Muscle layer of colon (tissue), 2 donors: ENCODE measurements around the gene ELAPOR2.
"Not testable (repeated sequence)": the region's sequence is repeated elsewhere in the genome, so short reads cannot be mapped to it uniquely, and the experiment has no call there.

ENCODE experiments used
- H3K27ac ChIP-seq: one replicate; pipeline ENCODE4 v1.7.0; 2013; ENCODE audit warnings: low read depth, mild to moderate bottlenecking, low read length, moderate library complexity
- H3K27me3 ChIP-seq, 2 donors: one replicate each; pipeline ENCODE4 v1.7.0; 2013; ENCODE audit warnings: low read length in 2 of 2, mild to moderate bottlenecking in 2 of 2; ENCODE audit not compliant: insufficient read depth in 2 of 2, control insufficient read depth in 1 of 2
- H3K36me3 ChIP-seq: one replicate; pipeline ENCODE4 v1.7.0; 2013; ENCODE audit warnings: mild to moderate bottlenecking, low read length; ENCODE audit not compliant: insufficient read depth
- H3K4me1 ChIP-seq: one replicate; pipeline ENCODE4 v1.7.0; 2013; ENCODE audit warnings: mild to moderate bottlenecking, low read length; ENCODE audit not compliant: insufficient read depth
- H3K4me3 ChIP-seq, 2 donors: one replicate each; pipeline ENCODE4 v1.7.0; 2013; ENCODE audit warnings: low read length in 2 of 2, low read depth in 1 of 2, mild to moderate bottlenecking in 1 of 2, moderate library complexity in 1 of 2
- H3K9ac ChIP-seq: one replicate; pipeline ENCODE4 v1.7.0; 2013; ENCODE audit warnings: low read length
- H3K9me3 ChIP-seq: one replicate; pipeline ENCODE4 v1.7.0; 2013; ENCODE audit warnings: mild to moderate bottlenecking, low read length
- donor health status: abdominal sarcoma.
- donor health status: Adenocarcinoma of cecum.

ELAPOR2 gene

GRCh38 chr7:87041586-87041985 lies 17.9 kb downstream of the ELAPOR2 start:
- H3K36me3 ChIP-seq, H3K27ac ChIP-seq, H3K9me3 ChIP-seq, H3K27me3 ChIP-seq, H3K4me1 ChIP-seq, H3K4me3 ChIP-seq, H3K9ac ChIP-seq: not testable (repeated sequence)

DNA sequence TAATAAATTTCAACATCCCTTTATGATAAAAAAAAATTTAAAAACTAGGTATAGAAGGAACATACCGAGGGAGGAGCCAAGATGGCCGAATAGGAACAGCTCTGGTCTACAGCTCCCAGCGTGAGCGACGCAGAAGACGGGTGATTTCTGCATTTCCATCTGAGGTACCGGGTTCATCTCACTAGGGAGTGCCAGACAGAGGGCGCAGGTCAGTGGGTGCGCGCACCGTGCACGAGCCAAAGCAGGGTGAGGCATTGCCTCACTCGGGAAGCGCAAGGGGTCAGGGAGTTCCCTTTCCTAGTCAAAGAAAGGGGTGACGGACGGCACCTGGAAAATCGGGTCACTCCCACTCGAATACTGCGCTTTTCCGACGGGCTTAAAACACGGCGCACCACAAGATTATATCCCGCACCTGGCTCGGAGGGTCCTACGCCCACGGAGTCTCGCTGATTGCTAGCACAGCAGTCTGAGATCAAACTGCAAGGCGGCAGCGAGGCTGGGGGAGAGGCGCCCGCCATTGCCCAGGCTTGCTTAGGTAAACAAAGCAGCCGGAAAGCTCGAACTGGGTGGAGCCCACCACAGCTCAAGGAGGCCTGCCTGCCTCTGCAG lies 19.7 kb downstream of the ELAPOR2 start:
- H3K9ac ChIP-seq, H3K27me3 ChIP-seq, H3K4me1 ChIP-seq, H3K4me3 ChIP-seq, H3K9me3 ChIP-seq, H3K27ac ChIP-seq, H3K36me3 ChIP-seq: not testable (repeated sequence)

DNA sequence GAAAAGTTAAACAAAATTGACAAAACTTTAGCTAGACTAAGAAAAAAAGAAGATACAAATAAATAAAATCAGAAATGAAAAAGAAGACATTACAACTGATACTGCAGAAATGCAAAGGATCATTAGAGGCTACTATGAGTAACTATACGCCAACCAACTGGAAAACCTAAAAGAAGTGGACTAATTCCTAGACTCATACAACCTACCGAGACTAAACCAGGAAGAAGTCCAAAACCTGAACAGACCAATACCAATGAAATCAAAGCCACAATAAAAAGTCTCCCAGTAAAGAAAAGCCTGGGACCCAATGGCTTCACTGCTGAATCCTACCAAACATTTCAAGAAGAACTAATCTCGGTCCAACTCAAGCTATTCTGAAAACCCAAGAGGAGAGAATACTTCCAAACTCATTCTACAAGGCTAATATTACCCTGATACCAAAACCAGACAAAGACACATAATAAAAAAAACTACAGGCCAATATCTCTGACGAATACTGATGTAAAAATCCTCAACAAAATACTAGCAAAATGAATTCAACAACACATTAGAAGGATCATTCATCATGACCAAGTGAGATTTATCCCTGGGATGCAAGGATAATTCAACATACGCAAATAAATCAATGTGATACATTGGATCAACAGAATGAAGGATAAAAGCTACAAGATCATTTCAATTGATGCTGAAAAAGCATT lies 20.3 kb downstream of the ELAPOR2 start:
- H3K27me3 ChIP-seq = no peaks in the 10 kb centered on the region
- no peaks in the 10 kb centered on the region for H3K4me1 ChIP-seq
- no peaks in the 10 kb centered on the region for H3K36me3 ChIP-seq
- H3K27ac ChIP-seq = no peak overlapping the region
- H3K9ac ChIP-seq = no peak overlapping the region
- H3K4me3 ChIP-seq = no peak overlapping the region
- no peaks in the 10 kb centered on the region for H3K9me3 ChIP-seq

DNA sequence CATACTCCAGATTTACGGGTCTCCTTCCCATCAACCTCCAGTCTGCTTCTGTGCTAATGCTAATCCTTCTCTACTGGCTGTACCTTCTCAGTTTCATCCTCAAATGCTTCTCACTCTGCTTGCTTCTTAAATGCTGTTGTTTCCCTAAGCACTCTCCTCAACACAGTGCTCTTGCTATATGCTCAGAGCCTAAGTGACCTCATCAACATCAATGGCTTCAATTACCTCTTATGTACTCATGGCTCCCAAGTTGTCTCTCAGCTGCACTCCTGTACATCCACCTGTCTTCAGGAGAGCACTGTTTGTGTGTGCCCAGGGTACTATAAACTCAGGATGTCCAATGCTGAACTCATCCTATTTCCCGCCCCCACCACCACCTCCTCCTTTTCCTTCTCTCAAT lies 22.5 kb downstream of the ELAPOR2 start:
- Histone ChIP-seq H3K9ac (no peak overlapping the region), H3K9me3 (no peaks in the 10 kb centered on the region), H3K36me3 (no peaks in the 10 kb centered on the region), H3K4me3 (no peak overlapping the region), H3K27me3 (no peaks in the 10 kb centered on the region), H3K4me1 (no peaks in the 10 kb centered on the region), H3K27ac (no peak overlapping the region)

GRCh38 chr7:87032604-87033339 lies 26.7 kb downstream of the ELAPOR2 start:
- no peaks in the 10 kb centered on the region for H3K9me3 ChIP-seq
- H3K27me3 ChIP-seq = no peaks in the 10 kb centered on the region
- no peak overlapping the region for H3K4me3 ChIP-seq
- H3K9ac ChIP-seq = no peak overlapping the region
- H3K4me1 ChIP-seq = no peaks in the 10 kb centered on the region
- H3K27ac ChIP-seq = no peak overlapping the region
- no peaks in the 10 kb centered on the region for H3K36me3 ChIP-seq

- Histone ChIP-seq H3K4me1 (no peaks in the 10 kb centered on the region), H3K9ac (no peak overlapping the region), H3K36me3 (no peaks in the 10 kb centered on the region), H3K27ac (no peak overlapping the region), H3K9me3 (no peaks in the 10 kb centered on the region), H3K4me3 (no peak overlapping the region), H3K27me3 (no peaks in the 10 kb centered on the region)
Measured at GRCh38 chr7:87029078-87029477, 30.4 kb downstream of the ELAPOR2 start.

- Histone ChIP-seq H3K27me3 (no peaks in the 10 kb centered on the region), H3K27ac (no peak overlapping the region), H3K4me1 (no peaks in the 10 kb centered on the region), H3K4me3 (no peak overlapping the region), H3K9ac (no peak overlapping the region), H3K9me3 (no peaks in the 10 kb centered on the region), H3K36me3 (no peaks in the 10 kb centered on the region)
Measured at GRCh38 chr7:87028636-87029035, 30.8 kb downstream of the ELAPOR2 start.

DNA sequence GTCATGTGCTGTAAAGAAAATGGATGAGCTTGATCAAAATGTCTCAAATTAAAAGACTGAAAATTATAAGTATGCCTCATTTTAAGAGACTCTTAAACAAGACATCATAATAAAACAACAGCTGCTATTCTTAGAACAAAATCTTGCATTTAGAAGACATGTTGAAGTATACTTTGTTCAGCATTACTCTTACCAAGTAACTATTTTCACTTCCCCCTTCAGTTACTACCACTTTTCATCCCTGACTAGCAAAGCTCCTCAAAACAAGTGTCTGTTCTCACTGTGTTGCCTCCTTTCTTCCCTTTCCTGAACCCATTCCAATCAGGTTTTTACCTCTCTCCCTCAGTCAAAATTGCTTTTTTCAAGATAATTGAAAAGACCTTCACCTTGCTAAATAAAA lies 31.6 kb downstream of the ELAPOR2 start:
- Histone ChIP-seq H3K9ac (no peak overlapping the region), H3K4me3 (no peak overlapping the region), H3K27me3 (no peaks in the 10 kb centered on the region), H3K36me3 (no peaks in the 10 kb centered on the region), H3K9me3 (no peaks in the 10 kb centered on the region), H3K27ac (no peak overlapping the region), H3K4me1 (no peaks in the 10 kb centered on the region)

GRCh38 chr7:87021285-87021684 lies 38.2 kb downstream of the ELAPOR2 start:
- no peaks in the 10 kb centered on the region for H3K9me3 ChIP-seq
- H3K36me3 ChIP-seq = no peaks in the 10 kb centered on the region
- H3K27me3 ChIP-seq = no peaks in the 10 kb centered on the region
- H3K9ac ChIP-seq = no peak overlapping the region
- no peaks in the 10 kb centered on the region for H3K4me1 ChIP-seq
- H3K27ac ChIP-seq = no peak overlapping the region
- H3K4me3 ChIP-seq = no peak overlapping the region

- no peaks in the 10 kb centered on the region for H3K9me3 ChIP-seq
- no peaks in the 10 kb centered on the region for H3K4me1 ChIP-seq
- H3K36me3 ChIP-seq = no peaks in the 10 kb centered on the region
- H3K4me3 ChIP-seq = no peak overlapping the region
- no peaks in the 10 kb centered on the region for H3K27me3 ChIP-seq
- no peak overlapping the region for H3K9ac ChIP-seq
- H3K27ac ChIP-seq = no peak overlapping the region
Measured at GRCh38 chr7:87016606-87017005, 42.8 kb downstream of the ELAPOR2 start.

DNA sequence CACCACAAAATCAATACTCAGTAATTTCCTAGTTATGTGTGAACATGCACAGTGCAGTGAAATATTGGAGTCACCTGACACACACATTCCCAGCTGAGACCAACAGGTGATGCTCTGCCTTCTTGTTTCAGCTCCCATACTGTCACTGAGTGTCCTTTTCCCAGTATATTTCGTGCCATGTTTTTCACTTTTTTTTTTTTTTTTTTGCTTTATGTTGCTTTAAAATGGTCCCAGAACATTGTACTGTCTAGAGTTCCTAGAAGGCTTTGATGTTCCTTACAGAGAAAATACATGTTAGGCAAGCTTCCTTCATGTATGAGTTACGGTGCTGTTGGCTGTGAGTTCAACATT lies 45.6 kb downstream of the ELAPOR2 start:
- no peak overlapping the region for H3K9ac ChIP-seq
- H3K36me3 ChIP-seq = no peaks in the 10 kb centered on the region
- no peaks in the 10 kb centered on the region for H3K27me3 ChIP-seq
- no peak overlapping the region for H3K4me3 ChIP-seq
- no peak overlapping the region for H3K27ac ChIP-seq
- no peaks in the 10 kb centered on the region for H3K4me1 ChIP-seq
- no peaks in the 10 kb centered on the region for H3K9me3 ChIP-seq
